ENCODE data around the gene CALCB.
"Not testable (repeated sequence)": the region's sequence is repeated elsewhere in the genome, so short reads cannot be mapped to it uniquely, and the experiment has no call there.

CALCB gene, protein sequence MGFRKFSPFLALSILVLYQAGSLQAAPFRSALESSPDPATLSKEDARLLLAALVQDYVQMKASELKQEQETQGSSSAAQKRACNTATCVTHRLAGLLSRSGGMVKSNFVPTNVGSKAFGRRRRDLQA

GRCh38 chr11:15073361-15074205, at the start of gene CALCB:
CALCB (plus strand) TSS chr11:15073593; CDS start chr11:15074719, 1,126 bp downstream.
- DNase-seq, result no peak

DNA sequence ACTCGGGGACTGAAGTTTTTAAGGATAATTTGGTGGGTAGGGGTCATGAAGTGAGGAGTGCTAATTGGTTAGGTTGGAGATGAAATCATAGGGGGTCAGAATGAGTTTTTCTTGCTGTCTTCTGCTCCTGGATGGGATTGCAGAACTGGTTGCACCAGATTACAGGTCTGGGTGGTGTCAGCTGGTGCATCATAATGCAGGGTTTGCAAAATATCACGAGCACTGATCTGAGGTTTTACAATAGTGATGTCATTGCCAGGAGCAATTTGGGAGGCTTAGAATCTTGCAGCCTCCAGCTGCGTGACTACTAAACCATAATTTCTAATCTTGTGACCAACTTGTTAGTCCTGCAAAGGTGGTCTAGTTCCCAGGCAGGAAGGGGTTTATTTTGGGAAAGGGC, 46.4 kb upstream of the CALCB start:
- DNase-seq, result no peak

DNA sequence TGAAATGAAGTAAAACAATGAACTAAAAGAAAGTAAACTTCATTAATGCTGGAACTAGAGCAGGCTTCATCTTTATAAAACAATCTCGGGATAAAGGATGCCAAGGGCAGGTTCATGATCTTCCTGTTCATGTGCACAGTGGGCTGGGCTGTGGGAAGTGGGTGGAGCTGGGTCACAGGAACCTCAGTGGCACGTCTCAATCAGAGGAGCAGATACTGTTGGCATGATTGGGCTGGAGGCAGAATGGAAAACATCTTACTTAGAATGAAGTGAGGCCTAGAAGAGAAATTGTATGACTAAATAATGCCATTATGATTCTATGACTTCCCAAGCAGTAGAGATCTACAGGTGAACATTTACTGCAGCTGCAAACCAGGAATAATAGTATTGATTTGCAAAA, 45.4 kb upstream of the CALCB start:
- DNase-seq, result no peak

DNA sequence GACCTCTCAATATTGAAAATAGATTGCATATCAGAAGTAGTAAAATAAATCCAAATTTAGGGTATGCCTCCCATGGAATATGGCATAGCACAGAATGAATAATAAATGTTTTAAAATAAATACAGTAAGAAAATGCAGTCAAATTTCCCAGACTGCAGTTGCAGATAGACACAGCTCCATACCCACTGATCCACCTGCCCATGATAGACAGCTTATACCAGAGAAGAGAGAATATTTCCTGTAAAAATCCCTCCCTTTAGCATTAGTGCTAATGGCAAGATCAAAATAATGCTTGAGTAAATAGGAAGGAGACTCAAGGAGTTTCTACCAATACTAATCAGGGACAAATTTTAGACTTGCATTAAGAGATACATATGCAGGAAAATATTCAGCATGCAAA, 45.0 kb upstream of the CALCB start:
- DNase-seq, result no peak

GRCh38 chr11:15031945-15032344, 41.4 kb upstream of the CALCB start:
- not testable (repeated sequence) for DNase-seq

GRCh38 chr11:15034687-15035267, 38.6 kb upstream of the CALCB start:
- no peak for DNase-seq

GRCh38 chr11:15035283-15035682, 38.1 kb upstream of the CALCB start:
- no peak for DNase-seq

DNA sequence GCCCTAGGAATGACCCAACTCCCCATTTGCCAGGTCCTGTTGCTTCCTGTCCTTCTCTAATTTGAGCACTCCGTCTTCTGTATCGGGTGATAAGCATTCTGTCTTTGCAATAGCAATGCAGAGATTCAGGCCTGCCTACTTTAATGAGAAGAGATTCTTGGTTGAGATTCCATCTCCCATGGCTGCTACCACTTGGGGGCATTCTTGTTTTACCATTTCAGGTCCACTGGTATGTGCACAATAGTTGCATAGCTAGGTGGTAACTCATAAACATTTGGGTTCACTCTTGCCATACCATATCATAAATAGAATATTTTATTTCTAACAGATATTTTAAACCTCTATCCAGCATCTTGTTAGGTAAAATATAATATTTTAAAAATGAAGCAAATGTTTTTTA, 34.4 kb upstream of the CALCB start:
- DNase-seq, result peak; percentile 1

- no peak for DNase-seq
Measured at GRCh38 chr11:15045209-15045608, 28.2 kb upstream of the CALCB start.

GRCh38 chr11:15045891-15046290, 27.5 kb upstream of the CALCB start:
- no peak for DNase-seq

GRCh38 chr11:15046673-15047072, 26.7 kb upstream of the CALCB start:
- DNase-seq, result not testable (repeated sequence)

DNA sequence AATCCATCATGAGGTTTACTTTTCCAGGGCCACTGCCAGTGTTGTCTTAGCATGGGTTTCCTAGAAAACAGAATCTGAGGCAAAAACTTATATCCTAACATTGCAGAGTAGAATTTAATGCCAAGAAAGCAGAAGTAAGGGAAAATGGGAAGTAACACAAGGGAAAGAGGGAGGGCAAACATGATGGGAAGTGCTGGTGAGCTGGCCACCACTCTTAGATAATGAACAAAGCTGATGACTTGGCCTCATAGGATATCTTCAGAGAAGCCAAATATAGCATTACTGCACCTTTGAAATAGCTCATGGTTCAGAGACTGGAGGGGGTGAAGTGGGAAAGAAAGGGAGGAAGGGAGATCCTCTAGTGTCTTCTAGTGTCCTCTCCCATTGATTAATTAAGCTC, 24.8 kb upstream of the CALCB start:
- no peak for DNase-seq

- no peak for DNase-seq
Measured at GRCh38 chr11:15053191-15053685, 20.2 kb upstream of the CALCB start.

GRCh38 chr11:15055620-15056356, 17.6 kb upstream of the CALCB start:
- DNase-seq, result no peak

- no peak for DNase-seq
Measured at GRCh38 chr11:15057329-15057728, 16.1 kb upstream of the CALCB start.

- DNase-seq, result no peak
Measured at GRCh38 chr11:15059132-15059915, 14.1 kb upstream of the CALCB start.

GRCh38 chr11:15062599-15062998, 10.8 kb upstream of the CALCB start:
- no peak for DNase-seq

GRCh38 chr11:15069751-15070150, 3.6 kb upstream of the CALCB start:
- DNase-seq, result not testable (repeated sequence)

- DNase-seq, result no peak
Measured at GRCh38 chr11:15071556-15072255, 1.7 kb upstream of the CALCB start.

DNA sequence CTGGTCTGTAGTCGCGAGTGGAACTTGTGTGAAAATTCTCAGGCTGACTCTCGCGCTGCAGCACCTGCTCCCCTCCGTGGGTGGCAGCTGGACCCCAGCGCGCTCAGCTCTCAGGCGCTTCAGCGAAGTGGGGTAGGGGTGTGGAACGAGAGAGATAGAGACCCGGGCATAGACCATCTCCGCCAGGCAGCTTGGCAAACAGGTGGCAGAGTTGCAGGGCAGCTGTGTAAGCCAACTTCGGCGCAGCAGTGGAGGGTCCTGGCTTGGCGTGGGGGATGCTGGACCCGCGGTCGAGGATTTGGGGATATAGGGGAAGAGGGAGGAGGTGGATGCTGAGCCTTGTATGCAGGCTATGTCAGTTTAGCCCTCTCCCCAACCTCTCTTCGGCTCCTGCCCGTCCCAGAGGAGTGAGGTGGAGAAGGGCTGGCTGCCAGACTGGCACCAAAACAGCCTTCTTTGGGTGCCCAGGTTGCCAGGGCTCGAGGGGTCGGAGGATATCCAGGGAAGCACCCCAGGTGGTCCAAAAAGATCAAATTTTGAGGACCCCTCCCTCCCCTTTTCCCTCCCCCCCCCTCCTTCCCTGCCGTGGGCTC, 746 bp upstream of the CALCB start:
- DNase-seq, result no peak

Data from hematopoietic multipotent progenitor cell treated with erythropoietin and hydrocortisone succinate and interleukin-3 and kit ligand, for 6 days (in vitro differentiated cells).